HG02973 (cell line): Measurements from ENCODE around the gene SLC8A1.

ENCODE experiments used
- ATAC-seq: cut with Tn5 transposase; IDR thresholded peaks from one replicate; pipeline ENCODE4 v1.9.1; 2021; ENCODE audit warnings: moderate library complexity; ENCODE audit not compliant: unreplicated experiment

Gene SLC8A1

GRCh38 chr2:40463112-40463511 lies 11.2 kb upstream of the SLC8A1 start:
- ATAC-seq: no peak

GRCh38 chr2:40458271-40458794 lies 6.4 kb upstream of the SLC8A1 start:
- ATAC-seq: no peak

GRCh38 chr2:40457837-40458236 lies 5.9 kb upstream of the SLC8A1 start:
- ATAC-seq: no peak

- no peak for ATAC-seq
These were observed 5.5 kb upstream of the SLC8A1 start for GRCh38 chr2:40457366-40457765.

- ATAC-seq: no peak
These were observed 5.0 kb upstream of the SLC8A1 start for GRCh38 chr2:40456926-40457325.

GRCh38 chr2:40455661-40456060 lies 3.8 kb upstream of the SLC8A1 start:
- no peak for ATAC-seq

GRCh38 chr2:40454321-40454720 lies 2.4 kb upstream of the SLC8A1 start:
- no peak for ATAC-seq

GRCh38 chr2:40452786-40453185 lies 896 bp upstream of the SLC8A1 start:
- no peak for ATAC-seq

- ATAC-seq: no peak
These were observed 977 bp downstream of the SLC8A1 start for GRCh38 chr2:40450796-40451430.

- no peak for ATAC-seq
These were observed 1.7 kb downstream of the SLC8A1 start for GRCh38 chr2:40450066-40450795.

- ATAC-seq: no peak
These were observed 3.3 kb downstream of the SLC8A1 start for GRCh38 chr2:40448476-40449079.

- no peak for ATAC-seq
These were observed 6.4 kb downstream of the SLC8A1 start for GRCh38 chr2:40445467-40445866.

- ATAC-seq: no peak
These were observed 11.1 kb downstream of the SLC8A1 start for GRCh38 chr2:40440835-40441234.

GRCh38 chr2:40439473-40439872 lies 12.4 kb downstream of the SLC8A1 start:
- no peak for ATAC-seq

GRCh38 chr2:40436093-40436475 lies 15.8 kb downstream of the SLC8A1 start:
- ATAC-seq: no peak

GRCh38 chr2:40435426-40436092 lies 16.3 kb downstream of the SLC8A1 start:
- no peak for ATAC-seq

GRCh38 chr2:40434731-40435271 lies 17.1 kb downstream of the SLC8A1 start:
- ATAC-seq: no peak

- ATAC-seq: no peak
These were observed 18.2 kb downstream of the SLC8A1 start for GRCh38 chr2:40433736-40434135.

GRCh38 chr2:40432921-40433483 lies 18.9 kb downstream of the SLC8A1 start:
- ATAC-seq: no peak

- no peak for ATAC-seq
These were observed 20.3 kb downstream of the SLC8A1 start for GRCh38 chr2:40431600-40431955.
